Cardiac muscle cell (in vitro differentiated cells and primary cell): Measurements from ENCODE around the gene PCDH12. TPM values are rescaled to one million over a fixed set of nuclear protein-coding genes. Genes with fewer than 3 reads are reported as not detected.

Experiments used
- DNase-seq, 2 donors: peaks; one replicate each; pipeline versions ENCODE4 v3.0.0 to v3.0.0-alpha.2; 2010 to 2017; ENCODE audit warnings: low read depth in 1 of 2, low spot score in 1 of 2
- H3K27ac ChIP-seq: fragments of 200-600 bp; sonication (generic); 2 replicates; pipeline ENCODE4 v1.5.1; 2016
- H3K27me3 ChIP-seq: fragments of 200-600 bp; sonication (generic); 2 replicates; pipeline ENCODE4 v1.6.0; 2016; ENCODE audit warnings: control low read depth
- H3K36me3 ChIP-seq: fragments of 200-600 bp; sonication (generic); 2 replicates; pipeline ENCODE4 v1.5.1; 2016; ENCODE audit warnings: control low read depth
- H3K4me1 ChIP-seq: fragments of 200-600 bp; sonication (generic); 2 replicates; pipeline ENCODE4 v1.8.1; 2017; ENCODE audit warnings: low read depth, mild to moderate bottlenecking, mixed run types
- H3K4me3 ChIP-seq: fragments of 200-600 bp; sonication (generic); 2 replicates; pipeline ENCODE4 v1.5.1; 2016; ENCODE audit warnings: mild to moderate bottlenecking
- H3K9me3 ChIP-seq: fragments of 200-600 bp; sonication (generic); 2 replicates; pipeline ENCODE4 v1.5.1; 2017; ENCODE audit warnings: low read depth, mild to moderate bottlenecking, control low read depth
- CTCF ChIP-seq: IDR thresholded peaks from 2 replicates; pipeline ENCODE4 v1.5.1; 2012; ENCODE audit warnings: low read depth, mild to moderate bottlenecking, low read length
- polyA plus RNA-seq: library from polyadenylated mRNA; unstranded; fragments of >200 nt; fragmentation: Nextera tagmentation; extraction: Ambion mirVana; gene quantifications from 2 replicates; pipeline ENCODE4 v1.2.1, GENCODE V29; 2016
- total RNA-seq: library from RNA; depleted of rRNA; stranded (reverse); fragments of >200 nt; gene quantifications from 2 replicates; pipeline ENCODE4 v1.2.3, GENCODE V29; 2016

Gene PCDH12
- total and polyA plus RNA-seq, 2 experiments from 2014 or later = 0.44 to 0.57 TPM

GRCh38 chr5:141914199-141914743, 43.7 kb downstream of the PCDH12 start:
- Histone ChIP-seq H3K27ac (no peak overlapping the region), H3K27me3 (peaks cover 7% of the 10 kb centered on the region), H3K9me3 (no peaks in the 10 kb centered on the region), H3K4me3 (peak overlapping the region; percentile 12), H3K36me3 (no peaks in the 10 kb centered on the region), H3K4me1 (no peaks in the 10 kb centered on the region)
- TF ChIP-seq CTCF = peak; percentile 42
- DNase-seq = peak; percentile 23 to 59

- H3K36me3 ChIP-seq = no peaks in the 10 kb centered on the region
- TF ChIP-seq CTCF = no peak
- H3K27ac ChIP-seq = no peak overlapping the region
- peak overlapping the region; percentile 12 for H3K4me3 ChIP-seq
- peaks cover 7% of the 10 kb centered on the region for H3K27me3 ChIP-seq
- no peaks in the 10 kb centered on the region for H3K9me3 ChIP-seq
- no peak for DNase-seq
- no peaks in the 10 kb centered on the region for H3K4me1 ChIP-seq
Measured at GRCh38 chr5:141913560-141914198, 44.3 kb downstream of the PCDH12 start.

GRCh38 chr5:141910271-141910673, 47.7 kb downstream of the PCDH12 start:
- DNase-seq = no peak
- Histone ChIP-seq H3K36me3 (no peaks in the 10 kb centered on the region), H3K4me3 (no peak overlapping the region), H3K27ac (no peak overlapping the region), H3K9me3 (no peaks in the 10 kb centered on the region), H3K4me1 (no peaks in the 10 kb centered on the region), H3K27me3 (peaks cover 7% of the 10 kb centered on the region)
- no peak for TF ChIP-seq CTCF

- Histone ChIP-seq H3K9me3 (no peaks in the 10 kb centered on the region), H3K4me1 (no peaks in the 10 kb centered on the region), H3K4me3 (no peak overlapping the region), H3K27ac (no peak overlapping the region), H3K36me3 (no peaks in the 10 kb centered on the region), H3K27me3 (peaks cover 7% of the 10 kb centered on the region)
- DNase-seq = no peak
- TF ChIP-seq CTCF = no peak
Measured at GRCh38 chr5:141909212-141909611, 48.8 kb downstream of the PCDH12 start.

- no peaks in the 10 kb centered on the region for H3K9me3 ChIP-seq
- H3K27ac ChIP-seq = no peak overlapping the region
- no peaks in the 10 kb centered on the region for H3K4me1 ChIP-seq
- H3K27me3 ChIP-seq = peaks cover 7% of the 10 kb centered on the region
- no peaks in the 10 kb centered on the region for H3K36me3 ChIP-seq
- TF ChIP-seq CTCF = no peak
- no peak for DNase-seq
- no peak overlapping the region for H3K4me3 ChIP-seq
Measured at GRCh38 chr5:141908796-141909195, 49.2 kb downstream of the PCDH12 start.
